Hepatocyte (in vitro differentiated cells): ENCODE results near the gene VAMP7.

Experiments
- EZH2 ChIP-seq: fragments of 200-600 bp; sonication (generic); IDR thresholded peaks from 2 replicates; pipeline ENCODE4 v1.6.1; 2016; ENCODE audit warnings: antibody characterized with exemption, mild to moderate bottlenecking, borderline replicate concordance
- EZH2phosphoT487 ChIP-seq: fragments of 200-600 bp; sonication (generic); IDR thresholded peaks from one replicate; pipeline ENCODE4 v1.6.1; 2018; ENCODE audit warnings: antibody characterized with exemption, mild to moderate bottlenecking, low read depth, moderate library complexity; ENCODE audit not compliant: unreplicated experiment, severe bottlenecking

DNA sequence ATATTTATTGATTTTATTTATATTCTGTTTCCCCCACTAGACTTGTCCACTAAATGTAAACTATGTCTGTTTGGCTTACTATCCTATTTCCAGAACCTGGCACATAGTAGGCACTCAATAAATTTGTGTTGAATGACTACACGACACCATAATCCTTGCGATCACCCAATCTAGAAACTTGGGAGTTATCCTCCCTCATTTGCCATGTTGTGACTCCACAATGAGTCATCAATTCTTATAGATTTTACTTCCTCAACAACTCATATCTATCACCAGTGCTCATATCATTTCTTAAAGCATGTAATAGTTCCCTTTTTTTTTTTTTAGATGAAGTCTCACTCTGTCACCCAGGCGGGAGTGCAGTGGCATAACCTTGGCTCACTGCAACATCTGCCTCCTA, 39.9 kb upstream of the VAMP7 start:
- TF ChIP-seq EZH2, result no peak
- TF ChIP-seq EZH2phosphoT487, result no peak
